Measurements from ENCODE around the gene KLK11.
"Not testable (repeated sequence)": the region's sequence is repeated elsewhere in the genome, so short reads cannot be mapped to it uniquely, and the experiment has no call there.

KLK11 gene

DNA sequence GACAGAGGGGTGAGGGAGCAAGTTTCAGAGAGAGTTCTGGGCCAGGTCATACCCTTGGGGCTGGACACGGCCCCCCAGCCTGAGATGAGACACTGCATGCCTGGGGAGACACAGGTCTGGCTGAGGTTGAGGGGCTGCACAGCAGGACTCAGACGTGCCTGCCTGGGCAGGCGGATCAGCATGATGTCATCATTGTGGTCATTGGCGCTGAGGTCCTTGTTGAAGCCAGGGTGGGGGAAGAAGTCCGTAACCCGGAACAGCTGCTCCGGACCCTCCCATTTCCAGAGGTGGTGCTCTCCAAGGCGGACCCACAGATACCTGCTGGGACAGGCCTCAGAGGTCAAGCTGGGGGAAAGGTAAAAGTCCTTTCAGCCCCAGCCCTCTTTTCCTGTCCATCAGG, 20.0 kb downstream of the KLK11 start:
- H3K4me3 ChIP-seq (ENCODE audit: low read depth, low read length): no peak overlapping the region

DNA sequence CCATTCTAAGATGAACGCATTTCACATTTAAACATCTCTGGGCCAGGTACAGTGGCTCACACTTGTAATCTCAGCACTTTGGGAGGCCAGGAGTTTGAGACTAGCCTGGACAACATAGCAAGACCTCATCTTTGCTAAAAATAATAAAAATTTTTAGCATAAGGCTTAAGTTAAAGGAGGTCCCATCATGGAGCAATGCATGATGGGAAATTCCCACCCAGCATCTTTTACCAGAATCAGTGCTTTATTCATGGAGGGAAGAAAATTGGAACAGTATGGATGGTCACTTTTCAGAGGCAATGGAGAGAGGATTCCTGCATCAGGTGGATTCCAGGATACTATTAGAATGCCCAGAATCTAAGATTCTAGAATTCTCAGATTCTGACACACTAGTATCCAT, 21.2 kb downstream of the KLK11 start:
- no peak overlapping the region for H3K4me3 ChIP-seq (ENCODE audit: low read depth, low read length)

DNA sequence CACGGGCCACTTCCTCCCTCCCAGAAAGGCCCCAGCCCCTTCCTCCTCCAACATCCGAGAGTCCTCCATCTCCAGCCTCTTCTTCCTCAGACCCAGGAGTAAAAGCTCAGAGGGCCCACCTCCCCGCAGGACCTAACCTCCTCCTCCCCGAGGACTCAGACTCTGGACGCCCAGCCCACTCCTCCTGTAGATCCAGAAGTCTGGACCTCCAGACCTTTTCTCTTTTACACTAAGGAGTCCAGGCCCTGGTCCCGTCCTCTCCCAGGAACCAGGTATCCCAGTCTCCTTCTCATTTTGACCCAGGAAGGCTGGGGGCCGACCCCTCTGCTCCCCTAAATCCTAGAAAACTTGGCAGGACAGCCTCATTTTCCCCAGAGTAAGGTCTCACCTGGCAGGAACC, 23.1 kb downstream of the KLK11 start:
- H3K4me3 ChIP-seq (ENCODE audit: low read depth, low read length): no peak overlapping the region

DNA sequence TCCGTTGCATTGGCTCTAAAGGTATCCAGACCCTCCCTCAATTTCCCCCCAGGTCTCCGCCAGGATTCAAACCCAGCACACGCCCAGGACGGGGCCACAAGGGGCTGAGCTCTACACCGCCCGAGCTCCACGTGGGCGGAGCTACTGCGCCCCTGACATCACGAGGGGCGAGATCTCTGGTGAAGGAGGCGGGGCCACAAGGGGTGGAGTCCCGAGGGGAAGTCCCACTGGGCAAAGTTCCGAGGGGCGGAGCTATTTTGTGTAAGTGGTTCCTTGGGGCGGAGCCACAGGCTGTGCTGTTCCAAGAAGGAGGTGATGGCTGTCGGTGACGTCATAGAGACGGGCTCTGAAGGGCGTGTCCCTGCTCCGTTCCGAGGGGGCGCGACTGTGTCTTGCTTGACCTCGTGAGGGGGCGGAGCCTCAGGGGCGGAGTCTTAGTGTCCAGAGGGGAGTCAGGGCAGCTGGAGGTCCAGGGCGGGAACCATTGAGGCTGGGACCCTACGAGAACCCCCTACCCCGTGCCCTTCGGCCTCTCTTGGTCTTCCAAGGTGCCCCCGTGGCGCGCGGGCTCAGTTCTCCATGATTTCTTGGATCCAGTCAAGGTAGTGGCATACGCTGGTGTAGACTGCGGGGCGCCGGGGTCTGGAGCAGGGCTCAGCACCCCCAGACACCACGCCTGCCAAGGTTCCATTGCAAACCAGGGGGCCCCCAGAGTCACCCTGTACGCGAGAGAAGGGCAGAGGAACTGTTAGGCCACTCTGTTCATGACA, 23.7 kb downstream of the KLK11 start:
- H3K4me3 ChIP-seq (ENCODE audit: low read depth, low read length): peak overlapping the region; percentile 24

DNA sequence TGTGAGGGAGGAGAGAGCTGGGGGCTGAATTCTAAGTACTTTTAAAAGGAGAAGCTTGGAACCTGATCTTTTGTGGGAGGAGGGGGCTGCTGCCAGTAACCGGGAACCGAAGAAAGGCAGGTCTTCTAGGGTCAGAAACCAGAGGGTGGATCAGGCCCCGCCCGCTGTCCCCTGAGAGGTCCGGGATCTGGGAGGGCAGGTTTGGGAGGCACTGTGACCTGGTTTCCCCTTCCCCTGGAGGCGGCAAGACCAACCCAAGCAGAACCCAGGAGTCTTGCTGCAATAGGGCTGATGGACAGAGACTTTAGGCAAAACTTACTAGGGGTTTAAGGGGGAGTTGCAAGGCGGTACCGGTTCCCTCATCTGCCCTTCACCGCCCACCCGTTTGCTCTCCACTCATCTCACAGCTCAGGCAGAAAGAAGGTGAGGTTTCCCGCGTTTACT, 24.3 kb downstream of the KLK11 start:
- H3K4me3 ChIP-seq (ENCODE audit: low read depth, low read length): peak overlapping the region; percentile 24

DNA sequence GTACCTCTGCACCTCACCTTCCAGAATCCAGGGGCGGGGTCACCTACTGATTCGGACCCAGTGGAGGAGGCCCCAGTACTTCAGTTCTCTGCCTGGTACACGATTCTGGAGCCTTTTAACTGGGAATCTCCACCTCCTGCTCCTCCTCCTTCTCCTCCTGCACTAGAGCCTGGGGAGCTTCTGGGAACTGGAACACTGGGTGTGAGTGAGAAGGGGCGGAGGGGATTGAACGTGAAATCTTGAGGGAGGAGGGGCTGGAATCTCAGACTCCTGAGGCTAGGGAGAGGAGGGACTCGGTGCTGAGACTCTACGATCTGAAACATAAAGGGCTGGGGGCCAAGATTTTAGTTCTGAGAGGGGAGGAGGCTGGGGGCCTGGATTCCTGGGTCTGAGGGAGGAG, 24.9 kb downstream of the KLK11 start, which contains the start of gene KLK8:
KLK8 (minus strand) TSS at position 90 of the 400 bp plus-strand sequence. CDS start 437 bp downstream, outside the sequence.
- H3K4me3 ChIP-seq (ENCODE audit: low read depth, low read length): peak within 1 kb of the TSS; percentile 24

DNA sequence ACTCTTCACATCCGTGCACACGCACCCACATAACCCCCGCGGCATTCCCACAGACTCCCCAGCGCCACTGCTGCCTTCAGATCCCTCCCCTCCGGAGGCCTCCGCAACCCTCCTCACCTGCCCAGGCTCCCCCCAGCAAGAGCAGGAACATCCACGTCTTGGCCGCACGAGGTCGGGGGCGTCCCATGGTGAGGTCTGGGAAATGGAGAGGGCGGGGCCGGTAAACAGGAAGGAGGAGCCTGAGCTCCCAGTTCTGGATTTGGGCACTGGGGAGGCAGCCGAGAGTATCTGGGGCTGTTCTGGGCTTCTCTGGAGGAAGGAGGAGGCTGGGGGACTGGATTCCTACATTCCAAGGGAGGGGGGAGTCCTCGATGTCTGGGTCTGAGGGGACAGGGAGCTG, 25.4 kb downstream of the KLK11 start:
- peak overlapping the region; percentile 17 for H3K4me3 ChIP-seq (ENCODE audit: low read depth, low read length)

DNA sequence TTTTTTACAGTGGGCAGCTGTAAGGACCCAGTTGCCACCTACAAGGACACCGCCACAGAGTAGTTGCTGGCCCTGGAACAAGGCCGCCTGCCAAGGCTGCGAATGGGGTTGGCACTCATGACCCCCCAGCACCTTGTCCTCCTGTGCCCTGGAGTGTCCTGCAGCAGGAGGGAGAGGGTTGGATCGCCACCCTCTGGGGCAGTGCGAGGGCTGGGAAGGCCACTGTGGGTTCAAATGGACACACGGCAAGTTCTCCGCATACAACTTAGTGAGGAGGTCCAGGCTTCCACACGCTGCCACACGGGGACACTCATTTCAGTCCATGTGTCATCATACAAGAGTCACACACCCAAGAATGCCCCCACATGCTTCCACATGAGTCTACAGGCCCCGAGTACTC, 26.0 kb downstream of the KLK11 start:
- H3K4me3 ChIP-seq (ENCODE audit: low read depth, low read length): no peak overlapping the region

DNA sequence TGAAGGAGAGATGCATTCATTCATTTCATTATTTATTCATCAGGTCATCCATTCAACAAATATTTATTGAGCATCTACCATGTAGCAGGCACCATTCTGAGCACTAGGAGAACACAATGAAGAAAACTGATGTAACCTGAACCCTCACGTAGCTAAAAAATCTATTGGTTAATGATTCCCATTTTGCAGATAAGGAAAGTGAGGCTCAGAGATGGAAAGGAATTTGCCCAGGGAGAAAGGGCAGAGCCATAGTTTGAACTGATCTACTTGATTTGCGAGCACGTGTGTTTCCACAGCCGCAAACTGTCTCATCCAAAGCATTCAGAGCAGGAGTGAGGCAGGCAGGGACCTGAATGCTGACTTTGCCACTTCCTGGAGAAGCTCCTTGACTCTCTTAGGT, 27.7 kb downstream of the KLK11 start:
- H3K4me3 ChIP-seq (ENCODE audit: low read depth, low read length): no peak overlapping the region

DNA sequence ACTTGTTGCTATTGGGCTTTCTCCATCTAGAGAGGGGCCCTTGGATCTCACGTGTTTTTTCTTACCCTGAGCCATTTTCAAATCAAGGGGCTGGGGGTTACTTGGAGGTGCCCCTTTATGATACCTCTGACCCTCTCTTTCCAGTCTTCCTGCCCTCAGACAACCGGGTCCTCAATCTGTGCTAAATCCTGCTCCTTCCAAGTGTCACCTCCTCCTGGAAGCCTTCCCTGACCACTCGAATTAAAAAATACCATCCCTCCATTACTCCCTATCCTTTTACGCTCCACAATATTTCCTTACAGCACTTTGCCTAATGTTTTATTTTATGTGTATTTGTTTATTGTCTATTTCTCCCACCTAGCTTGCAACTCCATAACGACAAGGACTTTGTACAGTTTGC, 28.4 kb downstream of the KLK11 start:
- H3K4me3 ChIP-seq (ENCODE audit: low read depth, low read length): no peak overlapping the region

DNA sequence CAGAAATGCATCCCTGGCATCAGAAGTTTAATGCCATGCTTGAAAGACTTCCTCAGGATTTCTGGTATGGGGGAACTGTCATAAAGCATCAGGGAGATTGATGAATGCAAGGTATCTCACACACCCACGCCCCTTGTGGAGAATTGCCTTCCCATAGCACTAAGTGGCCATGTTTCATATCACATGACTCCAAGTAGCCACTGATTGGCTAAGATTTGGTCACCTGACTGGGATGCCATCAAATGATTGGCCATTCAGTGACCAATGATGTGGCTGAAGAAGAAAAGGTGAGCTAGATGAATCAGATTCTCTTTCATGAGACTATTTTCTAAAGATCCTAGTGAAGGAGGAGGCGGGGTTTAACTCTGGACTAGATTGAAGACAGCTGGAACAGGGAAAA, 32.3 kb downstream of the KLK11 start:
- H3K4me3 ChIP-seq (ENCODE audit: low read depth, low read length): no peak overlapping the region

DNA sequence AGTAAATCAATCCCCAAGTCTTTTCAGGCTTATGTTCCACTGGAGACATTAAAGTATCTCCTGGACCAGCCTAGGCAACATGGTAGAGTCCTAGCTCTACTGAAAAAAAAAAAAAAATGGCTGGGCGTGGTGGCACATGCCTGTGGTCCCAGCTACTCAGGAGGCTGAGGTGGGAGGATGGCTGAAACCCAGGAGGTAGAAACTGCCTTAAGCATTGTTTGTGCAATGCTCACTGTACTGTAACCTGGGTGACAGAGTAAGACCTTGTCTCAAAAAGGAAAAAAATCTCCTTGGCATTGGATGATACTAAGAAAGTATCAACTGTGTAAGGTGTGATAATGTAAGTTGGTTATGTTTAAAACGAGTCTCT, 33.8 kb downstream of the KLK11 start:
- no peak overlapping the region for H3K4me3 ChIP-seq (ENCODE audit: low read depth, low read length)

DNA sequence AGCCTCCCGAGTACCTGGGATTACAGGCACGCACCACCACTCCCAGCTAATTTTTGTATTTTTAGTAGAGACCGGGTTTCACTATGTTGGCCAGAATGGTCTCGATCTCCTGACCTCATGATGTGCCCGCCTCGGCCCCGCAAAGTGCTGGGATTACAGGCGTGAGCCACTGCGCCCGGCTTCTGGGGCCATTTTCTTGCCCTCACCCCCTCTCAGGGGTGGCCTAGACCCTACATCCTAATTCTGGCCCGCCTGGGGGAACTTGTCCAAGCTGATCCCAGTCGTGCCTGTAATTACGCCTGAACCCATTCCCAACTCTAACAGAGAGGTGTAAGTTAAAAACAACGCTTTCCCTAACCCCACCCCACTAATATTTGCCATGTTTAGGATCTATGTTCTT, 42.0 kb downstream of the KLK11 start:
- H3K4me3 ChIP-seq (ENCODE audit: low read depth, low read length): not testable (repeated sequence)

DNA sequence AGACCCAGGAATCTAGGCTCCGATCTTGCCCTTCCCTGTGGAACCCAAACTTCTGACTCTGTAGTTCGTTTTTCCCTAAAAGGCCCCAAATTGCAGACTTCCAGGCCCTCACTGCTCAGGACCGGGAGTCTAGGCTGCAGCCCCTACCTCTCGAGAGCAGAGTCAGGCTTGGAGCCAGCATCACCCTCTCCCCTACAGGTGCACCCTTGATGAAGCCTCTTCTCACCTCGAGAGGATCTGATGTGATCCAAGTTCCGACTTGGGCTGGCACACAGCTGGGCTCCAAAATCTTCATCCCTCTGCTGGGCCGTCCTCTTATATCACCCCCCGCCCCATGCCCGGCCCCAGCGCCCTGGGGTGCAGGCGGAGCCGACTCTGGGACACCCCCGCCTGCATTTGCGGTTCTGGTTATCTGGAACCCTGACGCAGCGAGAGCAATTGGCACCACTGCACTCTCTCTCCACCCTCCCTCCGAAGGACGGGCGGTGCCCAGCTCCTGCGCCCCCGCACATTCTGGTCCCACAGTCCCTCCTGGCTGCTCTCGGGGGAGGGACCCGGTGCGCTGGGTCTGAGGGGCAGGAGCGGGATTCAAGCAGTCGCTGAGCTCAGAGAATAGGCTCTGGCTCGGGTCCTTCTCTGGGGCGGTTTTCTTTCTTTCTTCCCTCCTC, 42.7 kb downstream of the KLK11 start, which contains the start of gene KLK7:
KLK7 (minus strand) TSS at position 293 of the 668 bp plus-strand sequence. CDS start 1,518 bp downstream, outside the sequence.
- peak within 1 kb of the TSS; percentile 4 for H3K4me3 ChIP-seq (ENCODE audit: low read depth, low read length)

DNA sequence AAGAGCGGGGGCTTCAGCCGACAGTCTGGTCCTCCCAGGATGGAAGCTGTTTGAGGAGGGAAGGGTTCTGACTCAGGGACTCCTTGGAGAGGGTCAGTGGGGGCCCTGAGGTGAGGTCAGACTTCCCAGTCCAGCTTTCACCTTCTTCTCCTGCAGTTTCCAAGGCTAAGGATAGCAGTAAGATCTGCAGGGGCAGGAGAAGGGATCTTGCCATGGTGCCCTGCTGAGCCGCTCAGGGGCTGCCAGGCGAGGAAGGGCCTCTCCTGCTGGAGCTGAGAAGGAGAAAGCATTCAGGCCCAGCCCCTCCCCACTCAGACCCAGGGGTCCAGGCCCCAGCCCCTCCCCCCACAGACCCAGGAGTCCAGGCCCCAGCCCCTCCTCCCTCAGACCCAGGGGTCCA, 44.2 kb downstream of the KLK11 start:
- H3K4me3 ChIP-seq (ENCODE audit: low read depth, low read length): no peak overlapping the region

DNA sequence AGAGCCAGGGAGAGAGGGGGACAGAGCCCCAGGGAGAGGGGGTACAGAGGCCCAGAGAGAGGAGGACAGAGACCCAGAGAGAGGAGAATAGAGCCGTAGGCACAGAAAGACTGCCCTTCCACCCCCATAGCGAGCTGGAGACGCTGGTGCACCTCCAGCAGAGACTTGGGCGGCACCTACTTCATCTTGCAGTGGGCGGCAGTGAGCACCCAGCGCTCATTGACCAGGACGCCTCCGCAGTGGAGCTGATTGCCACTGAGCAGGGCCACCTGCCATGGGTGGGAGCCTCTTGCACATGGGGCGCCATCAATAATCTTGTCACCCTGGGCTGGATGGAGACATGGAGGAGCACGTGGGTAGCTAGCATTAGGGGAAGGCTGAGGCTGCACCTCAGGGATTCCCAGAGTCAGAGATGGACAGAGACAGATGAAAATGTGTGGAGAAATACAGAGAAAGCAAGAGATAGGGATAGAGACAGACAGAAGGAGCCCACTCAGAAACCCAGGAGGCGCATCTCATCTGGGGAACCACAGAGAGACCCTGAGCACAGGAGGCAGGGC, 44.7 kb downstream of the KLK11 start:
- no peak overlapping the region for H3K4me3 ChIP-seq (ENCODE audit: low read depth, low read length)

DNA sequence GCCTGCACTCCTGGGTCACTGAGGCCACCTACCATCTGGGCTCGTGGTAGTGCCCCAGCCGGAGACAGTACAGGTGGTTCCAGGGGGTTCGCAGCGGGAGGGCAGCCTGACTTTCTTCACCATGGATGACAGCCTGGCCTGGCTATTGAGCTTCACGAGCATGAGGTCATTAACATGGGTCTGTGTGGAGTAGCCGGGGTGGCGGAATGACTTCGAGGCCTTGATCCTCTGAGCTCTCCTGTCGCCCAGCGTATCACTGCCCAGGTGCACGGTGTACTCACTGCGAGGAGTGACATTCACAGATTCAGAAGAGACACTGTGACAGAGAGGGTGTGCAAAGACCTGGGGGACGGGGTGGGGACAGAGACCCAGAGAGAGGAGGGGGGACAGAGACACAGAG, 46.2 kb downstream of the KLK11 start:
- no peak overlapping the region for H3K4me3 ChIP-seq (ENCODE audit: low read depth, low read length)

DNA sequence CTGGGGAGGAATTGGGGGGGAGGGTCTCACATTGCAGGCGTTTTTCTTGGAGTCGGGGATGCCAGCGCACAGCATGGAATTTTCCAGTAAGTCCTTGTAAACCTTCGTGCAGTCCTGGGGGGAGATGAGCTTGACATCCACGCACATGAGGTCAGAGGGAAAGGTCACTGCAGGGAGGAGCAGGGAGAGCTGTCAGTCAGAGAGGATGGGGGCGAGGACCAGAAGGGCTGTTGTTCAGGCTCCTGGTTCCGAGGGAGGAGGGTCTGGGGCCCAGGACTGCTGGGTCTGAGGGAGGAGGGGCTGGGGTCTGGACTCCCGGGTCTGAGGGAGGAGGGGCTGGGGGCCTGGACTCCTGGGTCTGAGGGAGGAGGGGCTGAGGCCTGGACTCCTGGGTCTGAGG, 46.7 kb downstream of the KLK11 start:
- no peak overlapping the region for H3K4me3 ChIP-seq (ENCODE audit: low read depth, low read length)

DNA sequence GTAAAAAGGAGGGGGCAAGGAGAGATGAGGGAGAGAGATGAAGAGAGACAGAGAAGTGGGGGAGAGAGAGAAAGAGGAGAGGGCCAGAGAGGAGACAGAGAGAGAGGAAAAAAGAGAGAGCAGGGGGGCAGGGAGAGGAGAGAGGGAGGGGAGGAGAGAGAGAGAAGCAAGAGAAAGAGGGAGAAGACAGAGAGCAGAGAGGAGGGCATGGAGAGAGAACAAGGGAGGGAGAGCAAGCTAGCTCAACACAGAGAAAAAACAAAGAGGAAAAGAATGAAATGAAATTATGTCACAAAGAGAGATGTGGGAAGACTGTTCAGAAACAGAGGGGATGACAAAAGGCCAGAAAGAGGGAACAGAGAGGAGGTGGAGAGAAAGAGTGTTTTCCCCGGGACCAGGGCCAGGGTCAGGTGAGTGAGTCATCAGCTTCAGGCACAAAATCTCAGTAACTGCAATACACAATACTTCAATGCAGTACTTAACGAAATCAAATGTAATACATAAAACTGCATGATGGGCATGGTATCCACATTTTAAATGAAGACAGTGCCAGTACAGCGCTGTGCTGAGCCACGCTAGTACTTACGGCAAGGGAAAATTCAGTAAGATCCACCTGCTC, 47.5 kb downstream of the KLK11 start:
- H3K4me3 ChIP-seq (ENCODE audit: low read depth, low read length): no peak overlapping the region

DNA sequence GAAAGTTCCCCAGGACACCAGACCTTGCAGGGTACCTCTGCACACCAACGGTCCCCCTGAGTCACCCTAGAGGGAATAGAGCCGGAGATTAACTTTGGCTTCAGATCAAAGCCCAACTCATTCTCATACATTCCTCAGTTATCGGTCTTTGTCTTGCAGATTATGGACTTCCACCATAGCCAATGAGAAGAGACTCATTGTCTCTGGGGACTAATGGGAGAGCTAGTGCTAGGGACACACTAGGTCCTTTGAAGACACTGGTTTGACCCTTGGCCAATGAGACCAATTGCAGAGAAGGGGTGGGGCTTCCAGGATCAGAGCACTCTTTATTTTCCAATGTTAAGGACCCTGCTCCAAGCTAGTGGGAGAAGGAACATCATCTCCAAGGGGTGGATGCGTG, 48.8 kb downstream of the KLK11 start:
- no peak overlapping the region for H3K4me3 ChIP-seq (ENCODE audit: low read depth, low read length)

DNA sequence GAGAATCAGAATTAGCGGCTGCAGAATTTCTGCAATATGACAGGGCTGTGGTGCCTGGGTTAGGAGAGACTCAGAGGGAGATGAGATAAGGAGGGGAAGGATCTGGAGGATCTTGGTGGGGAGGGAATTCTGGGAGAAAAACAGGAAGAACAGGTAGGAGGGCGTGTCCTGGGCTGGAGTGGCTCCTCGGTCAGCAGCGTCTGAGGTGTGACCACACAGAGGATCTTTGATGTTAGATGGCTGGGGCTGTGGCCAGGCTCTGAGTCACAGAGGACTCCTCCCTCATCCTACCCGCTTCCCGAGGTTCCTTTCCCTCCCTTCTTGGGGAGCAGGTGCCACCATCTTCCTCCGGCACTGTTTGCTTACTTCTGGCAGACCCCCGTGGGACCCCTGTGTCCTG, 50.6 kb downstream of the KLK11 start:
- H3K4me3 ChIP-seq (ENCODE audit: low read depth, low read length): no peak overlapping the region

Measured in iPS-11a (cell line).